ENCODE data around the gene BRAT1.
A peak's percentile ranks its signal among the peaks of the same experiment; 100 is the strongest.

The BRAT1 gene

DNA sequence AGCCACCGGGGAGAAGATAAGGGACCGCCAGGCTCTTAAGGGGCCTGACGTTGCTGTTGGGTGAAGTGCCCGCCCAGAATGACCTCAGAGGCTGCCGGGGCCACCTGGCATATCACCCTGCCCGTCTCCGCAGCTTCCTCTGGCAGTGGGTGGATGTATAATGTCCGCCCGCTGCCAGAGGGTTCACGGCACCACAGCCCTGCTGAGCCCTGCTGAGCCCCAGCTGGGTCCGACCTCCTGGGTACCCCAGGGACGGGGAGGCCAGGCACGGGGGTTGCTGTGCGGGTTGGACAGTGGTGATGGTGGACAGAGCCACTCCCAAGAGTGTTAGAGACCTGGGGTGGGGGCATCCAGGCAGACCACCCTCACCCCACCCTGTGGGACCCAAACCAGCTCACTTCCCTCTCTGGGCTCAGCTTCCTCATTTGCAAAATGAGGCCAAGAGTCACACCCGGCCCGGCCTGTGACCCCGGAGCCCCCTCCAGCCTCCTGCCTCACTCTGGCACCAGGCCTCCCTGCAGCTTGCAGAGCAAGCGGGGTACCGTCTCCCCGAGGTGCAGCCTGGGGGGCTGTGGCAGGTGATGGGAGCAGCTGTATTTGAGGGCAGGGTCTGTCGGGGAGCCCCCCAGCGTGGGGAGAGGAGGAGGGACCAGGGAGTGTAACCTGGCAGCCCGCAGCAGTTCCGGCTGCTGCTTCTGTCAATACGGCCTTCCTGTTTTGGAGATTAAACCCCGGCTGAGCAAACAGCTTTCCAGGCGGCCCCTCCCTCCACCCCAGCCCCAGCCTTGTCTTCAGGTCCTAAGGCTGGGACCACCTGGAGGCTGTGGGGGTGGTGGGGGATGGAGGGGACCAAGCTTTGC is 44.2 kb downstream of the BRAT1 start:
- no peak for DNase-seq (ENCODE audit: extremely low read depth, low read depth)

DNA sequence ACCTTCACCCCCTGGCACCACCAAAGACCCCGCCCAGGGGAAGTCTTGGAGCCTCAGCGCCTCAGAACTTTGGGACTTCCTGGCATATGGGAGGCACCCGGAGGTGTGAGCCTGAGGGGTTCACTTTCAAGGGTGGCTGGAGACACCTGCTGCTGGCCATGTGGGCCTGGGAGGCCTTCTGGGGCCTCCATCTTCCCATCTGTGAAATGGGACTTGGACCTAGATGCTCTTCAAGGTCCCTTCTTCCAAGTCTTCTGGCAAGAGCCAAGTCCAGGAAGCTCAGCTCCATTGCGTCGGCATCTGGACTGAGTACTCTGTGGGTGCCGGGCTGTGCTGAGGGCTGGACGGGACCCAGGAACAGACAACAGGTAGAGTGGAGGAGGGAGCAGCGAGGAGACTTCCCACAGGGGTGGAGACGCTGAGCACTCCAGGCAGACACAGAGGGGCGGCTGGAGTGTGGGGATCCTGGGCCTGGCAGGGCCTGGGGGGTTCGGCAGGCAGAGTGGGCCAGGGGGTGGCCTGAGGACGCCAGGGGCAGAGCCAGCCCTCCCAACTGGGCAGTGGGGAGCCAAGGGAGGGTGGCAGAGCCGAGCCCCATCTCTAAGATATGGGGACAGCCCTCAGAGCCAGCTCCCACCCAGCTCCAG is 45.1 kb downstream of the BRAT1 start:
- TF ChIP-seq, protein P1, sequence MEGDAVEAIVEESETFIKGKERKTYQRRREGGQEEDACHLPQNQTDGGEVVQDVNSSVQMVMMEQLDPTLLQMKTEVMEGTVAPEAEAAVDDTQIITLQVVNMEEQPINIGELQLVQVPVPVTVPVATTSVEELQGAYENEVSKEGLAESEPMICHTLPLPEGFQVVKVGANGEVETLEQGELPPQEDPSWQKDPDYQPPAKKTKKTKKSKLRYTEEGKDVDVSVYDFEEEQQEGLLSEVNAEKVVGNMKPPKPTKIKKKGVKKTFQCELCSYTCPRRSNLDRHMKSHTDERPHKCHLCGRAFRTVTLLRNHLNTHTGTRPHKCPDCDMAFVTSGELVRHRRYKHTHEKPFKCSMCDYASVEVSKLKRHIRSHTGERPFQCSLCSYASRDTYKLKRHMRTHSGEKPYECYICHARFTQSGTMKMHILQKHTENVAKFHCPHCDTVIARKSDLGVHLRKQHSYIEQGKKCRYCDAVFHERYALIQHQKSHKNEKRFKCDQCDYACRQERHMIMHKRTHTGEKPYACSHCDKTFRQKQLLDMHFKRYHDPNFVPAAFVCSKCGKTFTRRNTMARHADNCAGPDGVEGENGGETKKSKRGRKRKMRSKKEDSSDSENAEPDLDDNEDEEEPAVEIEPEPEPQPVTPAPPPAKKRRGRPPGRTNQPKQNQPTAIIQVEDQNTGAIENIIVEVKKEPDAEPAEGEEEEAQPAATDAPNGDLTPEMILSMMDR (IDR thresholded peaks at IDR 0.05; ENCODE audit: low read depth, low read length), result no peak
- no peak for DNase-seq (ENCODE audit: extremely low read depth, low read depth)

More for the DNA sequence above, 44.2 kb downstream of the BRAT1 start:
- TF ChIP-seq, protein P1 (IDR thresholded peaks at IDR 0.05; ENCODE audit: low read depth, low read length), result no peak

DNA sequence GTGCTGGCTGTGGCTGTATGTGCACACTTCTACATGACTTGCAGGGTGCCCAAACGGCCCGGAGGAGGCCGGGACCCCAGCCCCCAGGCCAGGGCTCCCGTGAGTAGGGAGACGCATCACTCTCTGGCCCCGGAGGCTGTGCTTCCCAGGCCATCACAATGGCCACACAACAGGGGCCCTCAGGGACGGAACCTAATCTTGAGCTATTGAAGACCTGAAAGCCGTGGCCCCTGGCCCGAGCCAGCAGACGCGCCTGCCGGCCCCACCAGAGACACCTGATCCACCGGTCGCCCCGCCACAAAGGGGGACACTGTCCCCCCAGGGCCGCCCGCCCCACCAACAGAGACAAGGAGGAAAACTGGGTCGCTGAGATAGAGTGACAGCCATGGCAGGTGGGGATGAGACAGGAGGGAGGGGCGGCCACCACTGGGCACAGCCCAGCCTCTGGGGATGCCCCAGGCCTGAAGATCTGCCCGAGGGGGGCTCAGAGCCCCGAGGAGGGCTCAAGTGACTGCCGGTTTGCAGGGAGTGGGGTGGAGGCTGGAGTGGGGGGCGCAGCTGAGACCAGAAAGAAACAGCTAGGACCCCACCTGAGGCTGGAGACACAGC is 45.9 kb downstream of the BRAT1 start:
- DNase-seq (ENCODE audit: extremely low read depth, low read depth), result no peak
- TF ChIP-seq, protein P1 (IDR thresholded peaks at IDR 0.05; ENCODE audit: low read depth, low read length), result no peak

DNA sequence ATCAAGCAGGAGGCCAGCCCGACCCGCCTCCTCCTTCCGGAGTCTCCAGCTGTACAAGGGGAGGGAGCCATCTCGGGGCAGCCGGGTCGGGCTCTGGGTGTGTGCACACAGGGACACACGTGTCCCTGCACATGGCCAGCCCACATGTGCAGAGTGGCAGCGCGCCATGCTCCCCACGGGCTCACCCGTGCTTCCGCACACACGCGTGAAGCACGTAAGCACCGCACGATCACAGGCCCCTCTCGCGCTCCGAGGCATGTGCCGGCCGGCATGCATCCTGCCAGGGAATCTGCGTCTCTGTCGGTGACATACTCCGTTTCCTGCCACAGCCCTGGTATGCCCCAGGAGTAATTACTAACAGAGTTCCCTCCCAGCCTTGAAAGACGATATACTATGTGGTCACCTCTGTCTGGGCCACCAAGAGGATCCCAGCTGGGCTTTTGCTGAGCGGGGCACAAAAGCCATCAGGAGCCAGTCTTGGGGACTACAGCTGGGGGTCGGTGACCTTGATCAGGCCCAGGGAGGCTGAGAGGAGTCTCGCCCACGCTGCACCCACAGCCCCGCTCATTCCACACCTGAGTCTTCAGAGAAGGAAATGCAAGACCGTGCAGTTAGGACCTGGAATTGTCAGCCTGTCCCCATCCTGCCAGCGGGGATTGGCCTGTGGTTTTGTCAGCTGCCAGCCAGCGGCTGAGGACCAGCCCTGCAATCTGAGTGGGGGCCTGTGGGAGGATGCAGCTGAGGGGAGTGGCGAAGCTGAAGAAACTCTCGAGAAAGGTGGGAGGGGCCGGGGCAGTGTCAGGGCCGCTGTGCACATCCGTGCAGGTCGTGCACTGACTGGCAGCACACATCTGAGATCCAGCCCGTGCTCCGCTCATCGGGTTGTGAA is 46.8 kb downstream of the BRAT1 start:
- DNase-seq (ENCODE audit: extremely low read depth, low read depth), result peak; percentile 34
- TF ChIP-seq, protein P1 (IDR thresholded peaks at IDR 0.05; ENCODE audit: low read depth, low read length), result no peak

DNA sequence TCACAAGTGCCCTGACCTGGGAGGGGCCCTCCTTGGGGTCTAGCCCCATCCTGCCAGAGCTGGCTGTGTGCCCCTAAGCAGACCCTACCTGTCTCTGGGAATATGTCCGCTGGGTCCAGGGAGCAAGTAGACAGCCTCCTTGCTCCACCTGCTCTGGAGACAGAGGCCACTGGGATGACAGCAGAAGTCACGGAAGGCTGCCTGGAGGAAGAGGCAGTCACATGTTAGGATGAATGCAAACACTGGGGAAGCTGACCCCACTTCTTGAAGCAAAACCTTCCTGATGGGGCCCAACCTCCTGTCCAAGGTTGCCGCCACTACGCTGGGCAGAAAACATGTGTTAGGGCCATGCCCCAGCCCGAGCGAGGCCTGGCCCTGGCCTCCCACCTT is 47.4 kb downstream of the BRAT1 start:
- no peak for DNase-seq (ENCODE audit: extremely low read depth, low read depth)
- TF ChIP-seq, protein P1 (IDR thresholded peaks at IDR 0.05; ENCODE audit: low read depth, low read length), result no peak

DNA sequence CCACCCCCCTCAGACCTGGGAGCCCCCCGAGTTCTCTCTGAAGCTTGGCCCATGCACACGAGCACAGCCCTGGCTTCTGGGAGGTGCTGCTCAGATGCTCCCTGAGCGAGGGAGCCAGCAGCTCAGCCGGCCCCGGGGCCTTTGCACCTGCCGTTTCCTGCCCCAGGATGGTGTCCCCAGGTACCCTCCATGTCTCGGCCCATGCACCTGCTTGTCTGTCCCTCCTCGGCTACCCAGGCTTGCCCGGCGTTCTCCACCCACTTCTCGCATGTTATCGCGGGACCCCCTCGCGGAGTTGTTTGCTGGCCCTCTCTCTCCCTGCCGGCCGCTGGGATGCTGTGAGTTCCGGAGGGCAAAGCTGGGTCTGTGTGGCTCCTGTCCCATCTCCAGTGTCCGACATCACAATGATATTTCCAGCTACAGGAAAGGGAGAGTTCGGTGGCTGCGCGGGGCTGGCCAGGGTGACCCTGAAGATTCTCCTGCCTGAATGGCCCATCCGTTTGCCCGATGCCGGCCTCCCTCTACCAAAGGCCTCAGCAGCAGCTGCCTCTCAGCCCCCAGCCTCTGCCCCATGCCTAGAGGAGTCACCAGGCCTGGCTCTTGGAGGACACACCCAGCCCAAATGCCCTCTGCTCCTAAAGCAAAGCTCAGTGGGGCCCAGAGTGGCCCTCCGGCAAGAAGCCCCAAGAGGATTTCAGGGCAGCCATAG is 48.0 kb downstream of the BRAT1 start:
- no peak for DNase-seq (ENCODE audit: extremely low read depth, low read depth)
- TF ChIP-seq, protein P1 (IDR thresholded peaks at IDR 0.05; ENCODE audit: low read depth, low read length), result no peak

Measured in AG09319 (cell line).